PFSK-1 (cell line): ENCODE data around the gene GPC3.

Experiments
- FOXP2 ChIP-seq: optimal IDR thresholded peaks from 2 replicates; pipeline ENCODE3; 2011; ENCODE audit warnings: borderline replicate concordance, control low read depth, inconsistent platforms; ENCODE audit not compliant: insufficient read depth; ENCODE audit errors: extremely low read length, extremely low read depth
- POLR2AphosphoS5 ChIP-seq: IDR thresholded peaks from 2 replicates; pipeline ENCODE4 v1.6.1; 2012; ENCODE audit warnings: low read depth, mild to moderate bottlenecking, control low read depth, low read length, moderate library complexity
- REST ChIP-seq, 2 experiments: IDR thresholded peaks; 2 replicates each; pipeline versions ENCODE4 v1.6.1 to v1.8.0; 2011 to 2012; ENCODE audit warnings: low read depth in 2 of 2, low read length in 2 of 2, control low read depth in 1 of 2, inconsistent platforms in 1 of 2, mild to moderate bottlenecking in 1 of 2, moderate library complexity in 1 of 2; ENCODE audit not compliant: insufficient read depth in 1 of 2
- SIN3A ChIP-seq: IDR thresholded peaks from 2 replicates; pipeline ENCODE4 v1.6.1; 2012; ENCODE audit warnings: mild to moderate bottlenecking, low read length, moderate library complexity, borderline replicate concordance; ENCODE audit not compliant: insufficient read depth
- TAF1 ChIP-seq: IDR thresholded peaks from 2 replicates; pipeline ENCODE4 v1.6.1; 2012; ENCODE audit warnings: low read length, control low read depth, borderline replicate concordance; ENCODE audit not compliant: insufficient read depth

GPC3 gene

GRCh38 chrX:133818019-133818418 lies 167.4 kb downstream of the GPC3 start:
- TF ChIP-seq SIN3A (no peak), FOXP2 (no peak), REST (IDR thresholded peaks at IDR 0.05; ENCODE audit: insufficient read depth in 1 of 2, low read depth in 2 of 2, low read length in 2 of 2) (no peak), TAF1 (no peak), POLR2AphosphoS5 (no peak)

- TF ChIP-seq REST (IDR thresholded peaks at IDR 0.05; ENCODE audit: insufficient read depth in 1 of 2, low read depth in 2 of 2, low read length in 2 of 2) (no peak), TAF1 (no peak), FOXP2 (no peak), POLR2AphosphoS5 (no peak), SIN3A (no peak)
These were observed 169.9 kb downstream of the GPC3 start for GRCh38 chrX:133815496-133815895.

- TF ChIP-seq POLR2AphosphoS5 (no peak), REST (IDR thresholded peaks at IDR 0.05; ENCODE audit: insufficient read depth in 1 of 2, low read depth in 2 of 2, low read length in 2 of 2) (no peak), FOXP2 (no peak), TAF1 (no peak), SIN3A (no peak)
These were observed 171.4 kb downstream of the GPC3 start for GRCh38 chrX:133813971-133814370.

GRCh38 chrX:133812402-133812801 lies 173.0 kb downstream of the GPC3 start:
- no peak for TF ChIP-seq SIN3A
- no peak for TF ChIP-seq REST (IDR thresholded peaks at IDR 0.05; ENCODE audit: insufficient read depth in 1 of 2, low read depth in 2 of 2, low read length in 2 of 2)
- no peak for TF ChIP-seq TAF1
- no peak for TF ChIP-seq POLR2AphosphoS5
- no peak for TF ChIP-seq FOXP2

- TF ChIP-seq SIN3A (no peak), FOXP2 (no peak), REST (IDR thresholded peaks at IDR 0.05; ENCODE audit: insufficient read depth in 1 of 2, low read depth in 2 of 2, low read length in 2 of 2) (no peak), TAF1 (no peak), POLR2AphosphoS5 (no peak)
These were observed 174.5 kb downstream of the GPC3 start for GRCh38 chrX:133810925-133811324.
